ENCODE measurements around the gene HNF1B. TPM values are rescaled to one million over a fixed set of nuclear protein-coding genes. Genes with fewer than 3 reads are reported as not detected.

Gene HNF1B
- total and polyA plus RNA-seq, 4 donors, result 1.6 to 5.7 (median 4.5) TPM

DNA sequence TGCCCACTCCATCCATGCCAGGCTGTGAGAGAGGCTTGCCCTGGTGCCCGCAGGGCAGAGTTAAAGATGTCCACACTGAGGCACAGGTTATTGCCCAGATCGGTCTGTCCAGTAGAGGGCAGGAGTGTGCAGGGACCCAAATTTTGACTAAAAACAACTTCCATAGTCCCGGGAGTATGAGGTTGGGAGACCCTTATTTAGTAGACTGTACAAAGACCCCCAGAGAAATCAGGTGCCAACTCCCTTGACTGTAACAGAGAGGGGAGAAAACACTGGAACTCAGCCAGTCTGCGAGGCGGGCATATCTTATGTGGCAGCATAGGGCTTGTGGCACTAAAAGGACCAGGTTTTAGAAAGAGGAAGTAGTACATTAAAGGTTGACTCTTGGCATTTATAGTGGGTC lies 43.4 kb downstream of the HNF1B start (continued):
- TF ChIP-seq EGR1 (IDR thresholded peaks at IDR 0.05; ENCODE audit: low read depth in 2 of 2), result no peak
- peak; percentile 87 to 94 for TF ChIP-seq RAD21 (IDR thresholded peaks at IDR 0.05)
- peak in 1 of 2 donors; percentile 29 for TF ChIP-seq RXRA (IDR thresholded peaks at IDR 0.05)
- peak; percentile 19 for TF ChIP-seq YY1 (IDR thresholded peaks at IDR 0.05)
- no peak for TF ChIP-seq HNF4G (IDR thresholded peaks at IDR 0.05)
- no peak for TF ChIP-seq TAF1 (conservative IDR thresholded peaks at IDR 0.05)

DNA sequence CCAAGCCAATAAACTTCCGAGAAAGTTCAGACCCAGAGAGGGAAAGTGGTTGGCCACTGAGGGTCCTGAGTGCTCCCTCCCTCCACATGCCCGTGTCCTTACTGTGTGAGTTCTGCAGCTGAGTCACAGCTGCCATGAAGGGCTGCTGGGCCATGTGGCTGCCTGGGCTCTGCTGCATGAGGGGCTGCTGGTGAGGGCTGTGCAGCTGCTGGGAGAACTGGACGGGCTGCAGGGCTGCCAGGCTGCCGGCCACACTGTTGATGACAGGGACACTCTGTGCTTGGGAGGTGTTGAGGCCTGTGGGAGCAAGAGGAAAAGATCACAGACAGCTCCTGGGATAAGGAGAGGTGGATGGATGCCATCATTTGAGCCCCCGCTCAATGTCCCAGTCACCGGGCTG lies 44.0 kb downstream of the HNF1B start:
- Histone ChIP-seq H3K9me3 (ENCODE audit: control insufficient read depth in 4 of 4, low read length in 3 of 4) (no peaks in the 10 kb centered on the region), H3K36me3 (ENCODE audit: control insufficient read depth in 4 of 4, insufficient read depth in 3 of 4, low read depth in 1 of 4, low read length in 3 of 4) (peaks cover 2 to 11% (median 7%) of the 10 kb centered on the region in 4 donors), H3K4me1 (ENCODE audit: control insufficient read depth in 4 of 4, insufficient read depth in 4 of 4, low read length in 3 of 4) (peaks cover 0 to 19% (median 8%) of the 10 kb centered on the region in 4 donors), H3K27ac (ENCODE audit: low read depth in 1 of 2, low read length in 2 of 2) (no peak overlapping the region), H3K4me3 (ENCODE audit: low read depth in 1 of 3, low read length in 3 of 3) (no peak overlapping the region), H3K9ac (ENCODE audit: low read depth in 1 of 2, low read length in 2 of 2) (no peak overlapping the region), H3K27me3 (ENCODE audit: control insufficient read depth in 4 of 4, insufficient read depth in 4 of 4, low read length in 3 of 4) (no peaks in the 10 kb centered on the region)
- WGBS, result 86% methylated on average over 6 of the region's 6 CpGs
- no peak for DNase-seq (ENCODE audit: low spot score)
- TF ChIP-seq HNF4A (conservative IDR thresholded peaks at IDR 0.05), result no peak
- no peak for TF ChIP-seq RAD21 (IDR thresholded peaks at IDR 0.05)

- H3K27me3 ChIP-seq (ENCODE audit: control insufficient read depth in 4 of 4, insufficient read depth in 4 of 4, low read length in 3 of 4), result no peaks in the 10 kb centered on the region
- 75% methylated on average over 10 of the region's 10 CpGs for WGBS
- no peak for DNase-seq (ENCODE audit: low spot score)
- H3K9ac ChIP-seq (ENCODE audit: low read depth in 1 of 2, low read length in 2 of 2), result no peak overlapping the region
- no peaks in the 10 kb centered on the region for H3K9me3 ChIP-seq (ENCODE audit: control insufficient read depth in 4 of 4, low read length in 3 of 4)
- H3K36me3 ChIP-seq (ENCODE audit: control insufficient read depth in 4 of 4, insufficient read depth in 3 of 4, low read depth in 1 of 4, low read length in 3 of 4), result peaks cover 2 to 7% (median 5%) of the 10 kb centered on the region in 4 donors
- peaks cover 0 to 19% (median 8%) of the 10 kb centered on the region in 4 donors for H3K4me1 ChIP-seq (ENCODE audit: control insufficient read depth in 4 of 4, insufficient read depth in 4 of 4, low read length in 3 of 4)
- H3K27ac ChIP-seq (ENCODE audit: low read depth in 1 of 2, low read length in 2 of 2), result peak overlapping the region in 1 of 2 donors; percentile 4
- TF ChIP-seq TAF1 (conservative IDR thresholded peaks at IDR 0.05), result no peak
- peak; percentile 40 for TF ChIP-seq SP1 (IDR thresholded peaks at IDR 0.05)
- TF ChIP-seq HNF4A (conservative IDR thresholded peaks at IDR 0.05), result peak; percentile 44 to 73
- peak in 1 of 2 donors; percentile 44 for TF ChIP-seq RAD21 (IDR thresholded peaks at IDR 0.05)
- TF ChIP-seq RXRA (IDR thresholded peaks at IDR 0.05), result peak; percentile 26 to 31
- no peak overlapping the region for H3K4me3 ChIP-seq (ENCODE audit: low read depth in 1 of 3, low read length in 3 of 3)
Observed at GRCh38 chr17:37699285-37699973, 45.4 kb downstream of the HNF1B start.

- Histone ChIP-seq H3K4me3 (ENCODE audit: low read depth in 1 of 3, low read length in 3 of 3) (no peak overlapping the region), H3K9ac (ENCODE audit: low read depth in 1 of 2, low read length in 2 of 2) (no peak overlapping the region), H3K27ac (ENCODE audit: low read depth in 1 of 2, low read length in 2 of 2) (peak overlapping the region; percentile 15 to 19), H3K9me3 (ENCODE audit: control insufficient read depth in 4 of 4, low read length in 3 of 4) (no peaks in the 10 kb centered on the region), H3K27me3 (ENCODE audit: control insufficient read depth in 4 of 4, insufficient read depth in 4 of 4, low read length in 3 of 4) (no peaks in the 10 kb centered on the region), H3K36me3 (ENCODE audit: control insufficient read depth in 4 of 4, insufficient read depth in 3 of 4, low read depth in 1 of 4, low read length in 3 of 4) (peaks cover 2 to 7% (median 5%) of the 10 kb centered on the region in 4 donors), H3K4me1 (ENCODE audit: control insufficient read depth in 4 of 4, insufficient read depth in 4 of 4, low read length in 3 of 4) (peaks cover 0 to 19% (median 8%) of the 10 kb centered on the region in 4 donors)
- TF ChIP-seq RAD21 (IDR thresholded peaks at IDR 0.05), result no peak
- no peak for TF ChIP-seq EGR1 (IDR thresholded peaks at IDR 0.05; ENCODE audit: low read depth in 2 of 2)
- TF ChIP-seq CTCF (IDR thresholded peaks at IDR 0.05; ENCODE audit: low read depth, low read length, missing input control), result no peak
- TF ChIP-seq HNF4G (IDR thresholded peaks at IDR 0.05), result no peak
- no peak for TF ChIP-seq GABPA (IDR thresholded peaks at IDR 0.05 in 1 of 2, conservative IDR thresholded peaks at IDR 0.05 in 1 of 2)
- no peak for TF ChIP-seq HNF4A (conservative IDR thresholded peaks at IDR 0.05)
- TF ChIP-seq ATF3 (IDR thresholded peaks at IDR 0.05), result no peak
- TF ChIP-seq, protein P1, sequence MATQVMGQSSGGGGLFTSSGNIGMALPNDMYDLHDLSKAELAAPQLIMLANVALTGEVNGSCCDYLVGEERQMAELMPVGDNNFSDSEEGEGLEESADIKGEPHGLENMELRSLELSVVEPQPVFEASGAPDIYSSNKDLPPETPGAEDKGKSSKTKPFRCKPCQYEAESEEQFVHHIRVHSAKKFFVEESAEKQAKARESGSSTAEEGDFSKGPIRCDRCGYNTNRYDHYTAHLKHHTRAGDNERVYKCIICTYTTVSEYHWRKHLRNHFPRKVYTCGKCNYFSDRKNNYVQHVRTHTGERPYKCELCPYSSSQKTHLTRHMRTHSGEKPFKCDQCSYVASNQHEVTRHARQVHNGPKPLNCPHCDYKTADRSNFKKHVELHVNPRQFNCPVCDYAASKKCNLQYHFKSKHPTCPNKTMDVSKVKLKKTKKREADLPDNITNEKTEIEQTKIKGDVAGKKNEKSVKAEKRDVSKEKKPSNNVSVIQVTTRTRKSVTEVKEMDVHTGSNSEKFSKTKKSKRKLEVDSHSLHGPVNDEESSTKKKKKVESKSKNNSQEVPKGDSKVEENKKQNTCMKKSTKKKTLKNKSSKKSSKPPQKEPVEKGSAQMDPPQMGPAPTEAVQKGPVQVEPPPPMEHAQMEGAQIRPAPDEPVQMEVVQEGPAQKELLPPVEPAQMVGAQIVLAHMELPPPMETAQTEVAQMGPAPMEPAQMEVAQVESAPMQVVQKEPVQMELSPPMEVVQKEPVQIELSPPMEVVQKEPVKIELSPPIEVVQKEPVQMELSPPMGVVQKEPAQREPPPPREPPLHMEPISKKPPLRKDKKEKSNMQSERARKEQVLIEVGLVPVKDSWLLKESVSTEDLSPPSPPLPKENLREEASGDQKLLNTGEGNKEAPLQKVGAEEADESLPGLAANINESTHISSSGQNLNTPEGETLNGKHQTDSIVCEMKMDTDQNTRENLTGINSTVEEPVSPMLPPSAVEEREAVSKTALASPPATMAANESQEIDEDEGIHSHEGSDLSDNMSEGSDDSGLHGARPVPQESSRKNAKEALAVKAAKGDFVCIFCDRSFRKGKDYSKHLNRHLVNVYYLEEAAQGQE (IDR thresholded peaks at IDR 0.05), result no peak
- TF ChIP-seq YY1 (IDR thresholded peaks at IDR 0.05), result no peak
- TF ChIP-seq TAF1 (conservative IDR thresholded peaks at IDR 0.05), result no peak
- no peak for TF ChIP-seq FOXA1 (IDR thresholded peaks at IDR 0.05)
- TF ChIP-seq ZBTB33 (IDR thresholded peaks at IDR 0.05), result no peak
- TF ChIP-seq JUND (IDR thresholded peaks at IDR 0.05), result no peak
- TF ChIP-seq, protein P2, sequence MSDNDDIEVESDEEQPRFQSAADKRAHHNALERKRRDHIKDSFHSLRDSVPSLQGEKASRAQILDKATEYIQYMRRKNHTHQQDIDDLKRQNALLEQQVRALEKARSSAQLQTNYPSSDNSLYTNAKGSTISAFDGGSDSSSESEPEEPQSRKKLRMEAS (IDR thresholded peaks at IDR 0.05), result no peak
- TF ChIP-seq FOXA2 (IDR thresholded peaks at IDR 0.05), result no peak
- TF ChIP-seq SP1 (IDR thresholded peaks at IDR 0.05), result no peak
- DNase-seq (ENCODE audit: low spot score), result no peak
- WGBS, result 92% methylated on average over 4 of the region's 4 CpGs
Observed at GRCh38 chr17:37698911-37699255, 46.0 kb downstream of the HNF1B start.
